Measurements from ENCODE around the gene TCN2. TPM values are rescaled to one million over a fixed set of nuclear protein-coding genes. Genes with fewer than 3 reads are reported as not detected.
A peak's percentile ranks its signal among the peaks of the same experiment; 100 is the strongest.

Gene TCN2
- total and polyA plus RNA-seq, 10 donors, result 7.3 to 110 (median 48.5) TPM

DNA sequence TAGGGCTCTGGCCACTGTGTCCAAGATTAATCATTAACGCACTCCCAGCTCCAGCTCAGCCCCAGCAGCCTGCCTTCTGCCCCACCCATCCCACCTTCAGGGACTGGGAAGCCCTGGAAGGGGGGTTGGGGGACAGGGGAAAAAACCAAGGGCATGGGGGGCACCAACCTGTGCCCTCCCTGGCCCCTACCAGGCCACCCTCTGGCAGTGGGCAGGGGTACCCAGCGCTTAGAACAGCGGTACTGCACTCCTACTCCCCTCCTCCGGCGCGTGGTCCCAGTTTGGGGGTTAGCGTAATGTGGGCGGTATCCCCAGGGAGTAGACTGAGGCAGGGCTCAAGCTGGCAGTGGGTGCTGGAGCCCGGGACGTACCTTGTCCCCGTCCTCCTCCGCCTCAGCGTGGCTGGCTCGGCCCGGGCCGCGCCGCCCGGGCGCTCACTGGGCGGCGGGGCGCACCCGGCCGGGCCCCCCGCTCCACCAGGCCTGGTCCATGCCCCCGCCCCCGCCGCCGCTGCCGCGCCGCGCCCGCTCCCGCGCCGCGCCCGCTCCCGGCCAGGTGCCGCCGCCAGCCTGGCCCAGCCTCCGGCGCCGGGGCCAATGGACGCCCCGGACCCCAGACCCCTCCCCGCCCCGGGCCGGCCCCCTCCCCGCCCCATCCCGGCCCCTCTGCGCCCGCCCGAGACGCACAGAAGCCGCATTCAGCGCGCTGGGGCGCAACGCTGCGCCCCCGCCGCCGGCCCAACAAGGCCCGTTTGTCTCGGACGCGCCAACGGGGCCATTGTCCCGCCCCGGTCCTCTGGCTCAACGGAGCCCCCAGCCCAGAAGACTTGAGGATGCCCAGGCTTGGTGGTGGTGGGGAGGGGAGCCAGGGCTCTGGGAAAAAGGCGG, 32.6 kb upstream of the TCN2 start, which contains the start of gene GAL3ST1:
TSS of gene GAL3ST1 (minus strand) at position 571 of the 887 bp plus-strand sequence. CDS start 17,273 bp downstream, outside the sequence.
- no peak within 1 kb of the TSS for H3K4me3 ChIP-seq
- H3K9me3 ChIP-seq, result no peaks in the 10 kb centered on the region
- intact Hi-C loops (cut with DNase I; ENCODE audit: low total_unique reads), result no loop called here
- peaks cover 8 to 46% (median 41%) of the 10 kb centered on the region in 6 donors for H3K36me3 ChIP-seq
- H3K4me1 ChIP-seq, result peaks cover 0 to 13% (median 4%) of the 10 kb centered on the region in 6 donors
- H3K27ac ChIP-seq, result no peak within 1 kb of the TSS
- no peak for TF ChIP-seq CTCF (IDR thresholded peaks at IDR 0.05 in 8 of 11, conservative IDR thresholded peaks at IDR 0.05 in 3 of 11)
- no peak for TF ChIP-seq POLR2AphosphoS5 (IDR thresholded peaks at IDR 0.05)
- TF ChIP-seq POLR2A (IDR thresholded peaks at IDR 0.05), result no peak
- no peak for DNase-seq
- peaks cover 0 to 7% (median 0%) of the 10 kb centered on the region in 7 donors for H3K27me3 ChIP-seq (replicated peaks in 1 of 7)
- WGBS, 5 donors, result 11 to 70% (median 26%) methylated on average over 13 to 75 of the region's 75 CpGs

GRCh38 chr22:30574997-30575671, 31.8 kb upstream of the TCN2 start:
- no peak overlapping the region for H3K27ac ChIP-seq
- WGBS, 5 donors, result 62 to 91% (median 83%) methylated on average over 8 to 12 of the region's 12 CpGs
- TF ChIP-seq POLR2AphosphoS5 (IDR thresholded peaks at IDR 0.05) (peak in 1 of 3 donors; percentile 46), POLR2A (IDR thresholded peaks at IDR 0.05) (no peak)
- H3K4me3 ChIP-seq, result no peak overlapping the region
- no peaks in the 10 kb centered on the region for H3K9me3 ChIP-seq
- intact Hi-C loops (cut with DNase I; ENCODE audit: low total_unique reads), result no loop called here
- no peak for DNase-seq
- H3K27me3 ChIP-seq (replicated peaks in 1 of 7), result peaks cover 0 to 7% (median 0%) of the 10 kb centered on the region in 7 donors
- peaks cover 0 to 13% (median 4%) of the 10 kb centered on the region in 6 donors for H3K4me1 ChIP-seq
- H3K36me3 ChIP-seq, result peaks cover 10 to 54% (median 49%) of the 10 kb centered on the region in 6 donors

DNA sequence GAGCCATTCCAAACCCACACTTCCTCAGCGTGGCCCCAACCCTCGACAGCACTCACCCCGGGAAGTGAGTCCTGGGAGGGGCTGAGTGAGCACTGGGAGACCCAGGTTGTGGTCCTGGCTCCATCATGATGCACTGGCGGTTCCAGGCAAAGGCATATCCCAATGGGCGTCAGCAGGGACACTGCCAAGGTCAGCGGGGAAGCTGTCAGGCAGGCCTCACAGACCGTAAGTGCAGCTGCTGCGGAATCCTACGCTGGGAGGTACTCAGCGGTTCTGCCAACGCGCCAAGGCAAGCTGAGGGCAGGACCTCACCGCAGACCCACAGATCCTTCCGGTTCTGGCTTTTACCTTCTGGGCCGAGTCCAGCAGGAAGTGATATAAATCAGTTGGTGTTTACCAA, 31.1 kb upstream of the TCN2 start:
- intact Hi-C loops (cut with DNase I; ENCODE audit: low total_unique reads), result no loop called here
- no peaks in the 10 kb centered on the region for H3K9me3 ChIP-seq
- TF ChIP-seq POLR2A (IDR thresholded peaks at IDR 0.05), result no peak
- TF ChIP-seq CTCF (IDR thresholded peaks at IDR 0.05 in 8 of 11, conservative IDR thresholded peaks at IDR 0.05 in 3 of 11), result no peak
- no peak for TF ChIP-seq POLR2AphosphoS5 (IDR thresholded peaks at IDR 0.05)
- H3K4me1 ChIP-seq, result peaks cover 0 to 13% (median 4%) of the 10 kb centered on the region in 6 donors
- no peak overlapping the region for H3K4me3 ChIP-seq
- H3K27ac ChIP-seq, result no peak overlapping the region
- WGBS, 5 donors, result 69 to 82% (median 81%) methylated on average over 14 to 15 of the region's 15 CpGs
- H3K36me3 ChIP-seq, result peaks cover 10 to 61% (median 57%) of the 10 kb centered on the region in 6 donors
- DNase-seq, result no peak
- peaks cover 0 to 7% (median 0%) of the 10 kb centered on the region in 7 donors for H3K27me3 ChIP-seq (replicated peaks in 1 of 7)

DNA sequence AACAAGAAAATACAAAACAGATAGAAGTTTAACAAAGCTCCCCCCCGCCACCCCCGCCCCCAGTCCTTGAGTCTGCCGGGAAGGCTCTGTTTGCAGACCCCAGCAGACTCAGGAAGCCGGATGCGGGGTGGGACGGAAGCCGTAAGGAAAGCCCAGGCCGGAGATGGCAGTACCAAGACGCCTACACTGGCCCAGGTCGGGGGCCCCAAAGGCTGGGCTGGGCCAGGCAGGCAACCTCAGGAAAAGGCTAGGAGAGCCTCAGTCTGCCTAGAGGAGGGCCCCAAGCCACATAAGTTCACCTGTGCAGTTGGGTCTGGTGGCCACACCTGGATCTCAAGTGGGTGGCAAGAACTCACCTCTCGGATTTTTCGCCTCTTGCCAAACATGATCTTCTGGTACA, 28.5 kb upstream of the TCN2 start:
- Histone ChIP-seq H3K27ac (no peak overlapping the region), H3K27me3 (replicated peaks in 1 of 7) (peaks cover 0 to 7% (median 0%) of the 10 kb centered on the region in 7 donors), H3K9me3 (no peaks in the 10 kb centered on the region), H3K36me3 (peaks cover 14 to 88% (median 83%) of the 10 kb centered on the region in 6 donors), H3K4me3 (no peak overlapping the region), H3K4me1 (peaks cover 0 to 13% (median 4%) of the 10 kb centered on the region in 6 donors)
- DNase-seq, result no peak
- intact Hi-C loops (cut with DNase I; ENCODE audit: low total_unique reads), result no loop called here
- 78 to 93% (median 89%) methylated on average over 12 of the region's 12 CpGs for WGBS, 5 donors
- TF ChIP-seq POLR2A (IDR thresholded peaks at IDR 0.05), result no peak
- TF ChIP-seq CTCF (IDR thresholded peaks at IDR 0.05 in 8 of 11, conservative IDR thresholded peaks at IDR 0.05 in 3 of 11), result no peak
- TF ChIP-seq POLR2AphosphoS5 (IDR thresholded peaks at IDR 0.05), result no peak

All from spleen (tissue), 11 donors.